HUES64 (cell line): ENCODE measurements around the gene ADAMTS17.
"Not testable (repeated sequence)": the region's sequence is repeated elsewhere in the genome, so short reads cannot be mapped to it uniquely, and the experiment has no call there.

Experiments
- H3K27ac ChIP-seq: 2 replicates; pipeline ENCODE4 v1.7.0; 2013; ENCODE audit warnings: low read depth, low read length, inconsistent platforms
- H3K27me3 ChIP-seq: 2 replicates; pipeline ENCODE4 v1.6.1; 2013; ENCODE audit warnings: mild to moderate bottlenecking, low read length; ENCODE audit not compliant: insufficient read depth
- H3K36me3 ChIP-seq: 2 replicates; pipeline ENCODE4 v1.6.1; 2013; ENCODE audit warnings: mild to moderate bottlenecking, low read length; ENCODE audit not compliant: insufficient read depth
- H3K4me1 ChIP-seq: 2 replicates; pipeline ENCODE4 v1.6.1; 2013; ENCODE audit warnings: mild to moderate bottlenecking, low read length, moderate library complexity; ENCODE audit not compliant: insufficient read depth
- H3K4me3 ChIP-seq: 2 replicates; pipeline ENCODE4 v1.5.1; 2013; ENCODE audit warnings: mild to moderate bottlenecking, low read length, moderate library complexity
- H3K9ac ChIP-seq: 2 replicates; pipeline ENCODE4 v1.6.1; 2013; ENCODE audit warnings: mild to moderate bottlenecking, low read depth, low read length
- H3K9me3 ChIP-seq: 2 replicates; pipeline ENCODE4 v1.6.1; 2013; ENCODE audit warnings: low read depth, low read length; ENCODE audit not compliant: insufficient read depth
- WGBS: fragments of 150-250, 120-280 bp; methylation state at CpG from one replicate; pipeline ENCODE4 v1.1.7; 2013; ENCODE audit warnings: missing lambda C conversion rate; 5-methylcytosine and 5-hydroxymethylcytosine counted together

Gene ADAMTS17

DNA sequence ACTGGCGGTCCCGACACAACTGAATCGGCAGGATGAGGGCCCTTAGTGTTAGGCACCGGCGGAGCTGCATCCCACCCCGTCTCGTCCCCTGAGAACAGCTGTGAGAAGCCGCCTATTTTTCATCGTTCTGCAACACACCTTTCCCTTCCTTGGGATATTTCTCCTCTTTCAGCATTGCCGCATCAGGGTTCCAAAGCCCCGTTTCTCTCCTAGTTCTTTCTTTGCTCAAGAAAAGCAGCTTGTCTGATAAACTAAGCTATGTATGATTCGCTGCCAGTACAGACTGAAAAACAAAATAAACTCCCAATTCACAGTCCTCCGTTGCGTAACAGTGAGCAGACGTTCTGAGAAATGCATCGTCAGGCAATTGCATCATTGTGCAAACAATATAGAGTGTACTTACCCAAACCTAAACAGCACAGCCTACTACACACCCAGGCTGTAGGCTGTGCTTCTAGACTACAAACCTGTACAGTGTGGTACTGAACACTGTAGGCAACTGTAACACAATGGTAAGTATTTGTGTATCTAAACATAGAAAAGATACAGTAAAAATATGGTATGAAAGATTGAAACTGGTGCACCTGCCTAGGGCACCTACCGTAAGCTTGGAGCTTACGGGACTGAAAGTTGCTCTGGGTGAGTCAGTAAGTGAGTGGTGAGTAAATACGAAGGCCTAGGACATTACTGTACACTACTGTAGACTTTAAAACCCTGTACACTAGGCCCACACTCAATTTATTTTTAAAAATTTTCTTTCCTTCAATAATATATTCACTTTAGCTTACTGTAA is 8.9 kb upstream of the ADAMTS17 start:
- Histone ChIP-seq H3K4me3 (peak overlapping the region; percentile 83), H3K36me3 (no peaks in the 10 kb centered on the region), H3K9ac (no peak overlapping the region), H3K9me3 (no peaks in the 10 kb centered on the region), H3K27me3 (peaks cover 11% of the 10 kb centered on the region), H3K4me1 (peaks cover 6% of the 10 kb centered on the region; the same call in 1 of the 2 replicates), H3K27ac (no peak overlapping the region)
- WGBS = 61% methylated on average over 19 of the region's 19 CpGs

DNA sequence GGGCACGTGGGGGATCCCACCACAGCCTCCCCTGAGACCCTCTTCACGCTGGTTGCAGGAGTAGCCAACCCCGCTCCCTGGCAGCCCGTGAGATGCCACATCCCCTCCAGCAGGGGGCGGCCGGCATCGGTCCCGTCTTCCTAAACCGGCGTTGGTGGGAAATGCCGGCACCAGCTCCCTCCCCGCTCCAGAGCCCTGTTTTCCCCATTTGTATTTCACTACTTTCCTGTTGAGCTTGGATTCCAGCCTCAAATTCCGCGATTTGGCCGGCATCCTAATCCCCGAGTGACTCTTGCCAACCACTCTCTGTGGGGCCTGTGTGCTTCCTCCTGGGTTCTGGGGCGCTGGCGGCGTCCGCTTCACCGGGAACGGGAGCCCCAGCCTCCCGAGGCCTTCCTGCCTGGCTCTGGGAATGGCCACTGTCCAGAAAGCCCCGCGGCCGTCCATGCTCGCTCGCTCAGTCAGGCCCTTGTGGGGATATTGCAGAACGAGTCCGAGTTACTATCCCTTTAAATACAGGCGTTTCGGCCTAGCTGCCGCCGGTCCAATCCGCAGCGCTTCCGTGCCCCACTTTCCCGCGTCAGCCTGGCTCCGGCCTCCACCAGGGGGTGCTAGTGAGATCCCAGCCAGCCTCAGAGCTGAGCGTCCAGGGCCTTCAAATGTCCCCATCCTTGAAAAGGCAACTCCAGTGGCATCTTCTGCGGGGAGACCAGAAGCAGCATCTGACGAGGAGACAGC is 8.1 kb upstream of the ADAMTS17 start:
- peak overlapping the region; percentile 83 for H3K4me3 ChIP-seq
- H3K27me3 ChIP-seq = peaks cover 18% of the 10 kb centered on the region
- under 1% methylated on average over 43 of the region's 43 CpGs for WGBS
- no peak overlapping the region for H3K27ac ChIP-seq
- H3K4me1 ChIP-seq = peaks cover 6% of the 10 kb centered on the region; the same call in 1 of the 2 replicates
- peak overlapping the region; percentile 64 for H3K9ac ChIP-seq
- no peaks in the 10 kb centered on the region for H3K9me3 ChIP-seq
- no peaks in the 10 kb centered on the region for H3K36me3 ChIP-seq

DNA sequence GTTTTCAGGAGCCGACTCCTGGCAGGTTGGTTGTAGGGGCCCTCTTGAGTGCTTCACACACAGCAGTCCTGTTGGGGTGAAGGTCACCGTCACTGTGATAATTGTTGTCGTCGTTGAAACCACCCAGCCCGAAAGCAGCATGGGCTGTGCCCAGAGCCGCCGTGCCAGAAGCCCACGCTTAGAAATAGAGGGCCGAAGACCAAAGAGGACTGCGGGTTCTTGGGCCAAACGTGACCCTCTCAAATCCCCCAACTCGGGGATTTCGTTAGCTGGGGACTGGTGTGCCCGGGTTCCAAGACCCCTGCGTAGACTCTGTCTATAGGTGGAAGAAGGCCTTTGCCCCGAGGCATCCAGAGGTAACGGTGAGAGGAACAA is 7.5 kb upstream of the ADAMTS17 start:
- H3K27me3 ChIP-seq = peaks cover 23% of the 10 kb centered on the region
- no peaks in the 10 kb centered on the region for H3K9me3 ChIP-seq
- H3K4me3 ChIP-seq = peak overlapping the region; percentile 83
- H3K9ac ChIP-seq = no peak overlapping the region
- 64% methylated on average over 17 of the region's 17 CpGs for WGBS
- peaks cover 6% of the 10 kb centered on the region; the same call in 1 of the 2 replicates for H3K4me1 ChIP-seq
- no peaks in the 10 kb centered on the region for H3K36me3 ChIP-seq
- no peak overlapping the region for H3K27ac ChIP-seq

DNA sequence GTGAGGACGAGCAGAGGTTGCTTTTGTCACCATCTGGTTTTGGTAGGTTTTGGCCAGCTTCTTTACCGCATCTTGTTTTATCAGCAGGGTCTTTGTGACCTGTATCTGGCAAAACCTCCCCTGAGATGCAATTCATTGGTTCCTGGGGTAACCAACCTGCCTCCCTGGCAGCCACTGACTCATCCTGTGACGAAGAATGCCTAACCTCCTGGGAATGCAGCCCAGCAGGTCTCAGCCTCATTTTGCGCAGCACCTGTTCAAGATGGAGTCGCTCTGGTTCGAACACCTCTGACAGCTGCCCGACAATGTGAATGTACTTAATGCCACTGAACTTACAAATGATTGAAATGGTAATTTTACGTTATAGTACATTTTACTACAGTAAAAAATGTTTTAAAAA is 6.8 kb upstream of the ADAMTS17 start:
- H3K4me3 ChIP-seq = no peak overlapping the region
- H3K9ac ChIP-seq = no peak overlapping the region
- H3K9me3 ChIP-seq = no peaks in the 10 kb centered on the region
- no peak overlapping the region for H3K27ac ChIP-seq
- H3K27me3 ChIP-seq = peaks cover 27% of the 10 kb centered on the region
- H3K36me3 ChIP-seq = no peaks in the 10 kb centered on the region
- peaks cover 6% of the 10 kb centered on the region; the same call in 1 of the 2 replicates for H3K4me1 ChIP-seq
- WGBS = 83% methylated on average over 7 of the region's 8 CpGs

DNA sequence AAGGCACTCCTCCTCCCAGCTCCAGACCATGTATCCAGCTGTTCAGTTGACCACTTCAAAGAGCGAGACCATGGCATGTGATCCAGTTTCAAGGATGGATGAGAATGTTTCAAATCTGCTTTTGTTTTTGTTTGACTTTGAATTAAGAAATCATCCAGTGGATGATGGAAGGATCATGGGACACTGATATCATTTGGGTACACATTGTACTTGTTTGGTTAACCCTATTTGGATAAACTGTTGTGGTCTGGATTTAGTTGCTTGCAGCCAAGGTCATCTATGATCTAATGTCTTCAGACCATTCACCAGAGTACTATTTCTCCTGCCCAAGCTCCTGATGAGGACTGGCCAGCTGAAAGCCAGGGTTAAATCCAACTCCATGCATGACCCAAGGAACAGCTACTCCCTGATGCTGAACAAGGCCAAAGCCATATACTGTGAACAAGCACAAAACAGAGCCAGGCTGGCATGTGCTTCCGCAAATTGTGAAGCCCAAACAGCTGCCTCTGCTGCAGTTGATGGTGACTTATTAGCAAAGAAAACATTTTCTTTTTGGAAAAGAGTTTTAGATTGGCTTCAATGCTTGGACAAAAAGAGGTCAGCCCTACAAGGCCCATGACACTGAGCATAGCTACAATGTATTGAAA is 5.2 kb upstream of the ADAMTS17 start:
- WGBS = 46% methylated on average over 2 of the region's 2 CpGs
- Histone ChIP-seq H3K27me3 (peaks cover 42% of the 10 kb centered on the region), H3K9me3 (no peaks in the 10 kb centered on the region), H3K4me3 (no peak overlapping the region), H3K4me1 (peaks cover 6% of the 10 kb centered on the region; the same call in 1 of the 2 replicates), H3K27ac (no peak overlapping the region), H3K36me3 (no peaks in the 10 kb centered on the region), H3K9ac (no peak overlapping the region)

DNA sequence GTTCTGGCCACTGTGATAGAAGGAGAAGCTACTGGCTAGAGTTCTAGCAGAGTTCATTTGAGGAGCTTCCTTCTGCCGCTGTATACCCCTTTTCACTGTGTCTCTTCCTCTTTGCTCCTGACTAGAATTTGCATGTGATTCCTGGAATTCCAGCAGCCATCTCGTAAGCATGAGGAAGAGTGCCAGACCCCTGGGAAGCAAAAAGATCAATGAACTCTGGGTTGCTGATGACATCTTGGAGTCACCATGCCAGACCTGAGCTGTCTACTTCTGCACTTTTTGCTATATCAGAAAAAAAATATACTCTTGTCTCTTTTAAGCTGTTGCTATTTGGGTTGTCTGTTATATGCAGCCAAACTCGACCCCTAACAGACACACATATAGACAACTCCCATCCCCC is 3.7 kb upstream of the ADAMTS17 start:
- H3K9me3 ChIP-seq = no peaks in the 10 kb centered on the region
- H3K36me3 ChIP-seq = no peaks in the 10 kb centered on the region
- no peak overlapping the region for H3K9ac ChIP-seq
- H3K27me3 ChIP-seq = peaks cover 55% of the 10 kb centered on the region
- peaks cover 6% of the 10 kb centered on the region; the same call in 1 of the 2 replicates for H3K4me1 ChIP-seq
- H3K4me3 ChIP-seq = no peak overlapping the region
- WGBS = 66% methylated on average over 3 of the region's 3 CpGs
- no peak overlapping the region for H3K27ac ChIP-seq

DNA sequence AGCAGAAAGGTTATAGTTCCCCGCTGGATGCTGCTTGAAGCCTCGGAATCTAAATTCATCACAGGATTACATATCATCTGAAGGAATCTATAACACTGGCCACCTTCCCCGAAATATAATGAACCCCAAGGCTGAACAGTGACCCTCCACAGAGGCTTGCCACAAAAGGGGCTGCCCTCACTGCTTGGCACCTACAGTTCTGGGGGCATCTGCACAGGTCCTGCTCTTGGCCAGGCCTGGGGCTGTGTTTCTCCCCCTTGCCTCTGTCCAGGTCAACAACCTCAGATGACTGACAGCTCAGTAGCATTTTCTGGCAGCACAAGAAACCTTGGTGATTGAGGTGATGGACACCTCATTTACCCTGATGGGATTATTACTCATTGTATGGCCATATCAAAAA is 1.5 kb upstream of the ADAMTS17 start:
- Histone ChIP-seq H3K4me3 (no peak overlapping the region), H3K4me1 (peaks cover 4% of the 10 kb centered on the region), H3K36me3 (no peaks in the 10 kb centered on the region), H3K9ac (no peak overlapping the region), H3K27ac (no peak overlapping the region), H3K9me3 (no peaks in the 10 kb centered on the region), H3K27me3 (peaks cover 60% of the 10 kb centered on the region)
- WGBS = 89% methylated on average over 3 of the region's 3 CpGs

DNA sequence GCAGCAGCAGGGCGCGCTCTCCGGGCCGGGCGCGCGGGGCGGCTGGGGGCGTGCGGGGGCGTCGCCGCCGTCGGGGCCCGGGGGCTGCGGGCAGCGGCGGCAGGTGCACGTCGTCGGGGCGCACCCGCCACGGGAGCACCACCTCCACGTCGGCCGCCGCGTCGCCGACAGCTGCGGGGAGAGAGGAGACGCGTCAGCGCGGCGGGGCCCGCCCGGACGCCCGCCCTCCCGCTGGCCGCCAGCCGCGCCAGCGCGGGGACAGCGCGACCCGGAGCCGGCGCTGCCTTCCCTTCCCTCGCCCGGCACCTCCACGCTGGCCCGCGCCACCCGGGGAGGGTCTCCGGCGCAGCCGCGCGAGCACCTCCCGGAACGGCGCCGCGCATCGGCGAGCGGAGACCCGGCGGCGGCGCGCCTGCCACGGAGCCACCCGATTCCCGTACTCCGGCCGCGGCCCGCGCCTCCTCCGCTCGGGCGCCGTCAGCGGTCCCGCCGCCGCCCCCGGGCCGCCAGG is 481 bp downstream of the ADAMTS17 start:
- H3K4me3 ChIP-seq = peak overlapping the region; percentile 65
- no peaks in the 10 kb centered on the region for H3K9me3 ChIP-seq
- no peak overlapping the region for H3K9ac ChIP-seq
- no peak overlapping the region for H3K27ac ChIP-seq
- H3K36me3 ChIP-seq = no peaks in the 10 kb centered on the region
- under 1% methylated on average over 95 of the region's 95 CpGs for WGBS
- H3K27me3 ChIP-seq = peaks cover 60% of the 10 kb centered on the region
- H3K4me1 ChIP-seq = peaks cover 4% of the 10 kb centered on the region

DNA sequence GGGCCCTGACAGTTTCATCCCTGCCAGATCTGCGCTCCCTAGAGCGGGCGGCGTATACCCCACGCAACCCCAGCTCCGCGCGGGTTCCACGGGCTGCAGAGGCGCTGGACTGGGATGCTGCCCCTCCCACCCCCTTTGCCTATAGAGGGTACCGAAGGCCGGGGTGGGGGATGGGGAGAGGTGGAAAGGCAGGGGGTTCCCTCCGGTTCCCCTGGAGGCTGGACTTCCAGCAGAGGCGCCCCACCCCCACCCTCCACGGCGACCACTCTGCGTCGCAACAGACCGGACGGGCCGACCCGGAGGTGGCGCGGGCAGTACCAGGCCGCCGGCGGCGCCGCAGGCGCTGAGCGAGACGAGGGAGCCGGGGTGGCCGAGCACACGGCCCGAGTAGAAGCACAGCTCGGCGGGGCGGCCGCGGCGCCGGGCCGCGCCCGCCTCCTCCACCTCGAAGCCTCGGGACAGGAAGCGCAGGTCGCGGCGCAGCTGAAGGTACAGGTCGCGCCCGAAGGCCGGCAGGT is 995 bp downstream of the ADAMTS17 start:
- WGBS = 8% methylated on average over 50 of the region's 56 CpGs
- H3K4me3 ChIP-seq = peak overlapping the region; percentile 65
- no peak overlapping the region for H3K27ac ChIP-seq
- H3K9me3 ChIP-seq = no peaks in the 10 kb centered on the region
- H3K36me3 ChIP-seq = no peaks in the 10 kb centered on the region
- no peak overlapping the region for H3K9ac ChIP-seq
- peaks cover 4% of the 10 kb centered on the region for H3K4me1 ChIP-seq
- H3K27me3 ChIP-seq = peaks cover 60% of the 10 kb centered on the region

DNA sequence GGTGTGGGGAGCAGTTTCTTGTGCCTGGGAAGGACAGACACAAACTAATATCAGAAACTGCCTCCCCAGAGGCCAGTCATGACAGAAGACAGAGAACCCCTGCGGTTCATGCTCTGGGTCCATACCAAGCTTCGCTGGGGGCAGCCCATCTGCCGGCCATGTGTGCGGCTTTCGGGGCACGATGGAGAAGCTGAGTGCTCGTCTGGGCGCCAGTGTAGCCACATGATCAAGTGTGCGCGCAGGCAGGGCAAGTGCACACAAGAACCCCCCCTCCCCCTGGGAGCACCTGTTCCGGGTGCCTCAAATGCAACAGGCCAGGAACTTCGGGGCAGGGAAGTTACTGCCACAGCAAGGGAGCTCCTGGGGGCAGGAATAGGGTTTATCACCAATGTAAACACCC is 1.8 kb downstream of the ADAMTS17 start:
- peaks cover 54% of the 10 kb centered on the region for H3K27me3 ChIP-seq

DNA sequence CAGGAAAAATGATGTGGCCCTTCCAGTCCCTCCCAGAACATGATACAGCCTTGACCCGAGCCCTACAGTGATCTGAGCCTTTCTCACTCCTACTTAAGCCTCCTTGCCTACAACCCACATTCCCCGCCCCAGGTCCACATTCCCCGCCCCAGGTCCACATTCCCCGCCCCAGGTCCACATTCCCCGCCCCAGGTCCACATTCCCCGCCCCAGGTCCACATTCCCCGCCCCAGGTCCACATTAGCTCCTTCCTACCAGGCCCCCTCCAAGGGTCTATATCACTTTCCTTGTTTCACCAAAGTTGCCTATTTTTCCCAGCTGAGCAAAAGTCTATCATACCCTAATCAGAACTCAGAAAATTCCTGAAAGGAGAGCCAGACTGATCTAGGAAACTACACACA is 2.3 kb downstream of the ADAMTS17 start:
- H3K27me3 ChIP-seq = peaks cover 49% of the 10 kb centered on the region
- not testable (repeated sequence) for H3K36me3 ChIP-seq, H3K9me3 ChIP-seq, H3K27ac ChIP-seq, H3K4me3 ChIP-seq, H3K9ac ChIP-seq, H3K4me1 ChIP-seq
- WGBS = 64% methylated on average over 7 of the region's 7 CpGs

More for the DNA sequence above, 1.8 kb downstream of the ADAMTS17 start:
- no peaks in the 10 kb centered on the region for H3K36me3 ChIP-seq
- WGBS = 85% methylated on average over 12 of the region's 12 CpGs
- H3K4me1 ChIP-seq = peaks cover 4% of the 10 kb centered on the region
- no peak overlapping the region for H3K4me3 ChIP-seq
- H3K9me3 ChIP-seq = no peaks in the 10 kb centered on the region
- no peak overlapping the region for H3K9ac ChIP-seq
- no peak overlapping the region for H3K27ac ChIP-seq
